VCaP (cell line): ENCODE data around the gene TMEM222.

Experiments used
- H3K27ac ChIP-seq: fragments of 450-650 bp; 2 replicates; pipeline ENCODE4 v1.5.1; 2017
- TF ChIP-seq, protein P1 (sequence below): fragments of 450-650 bp; conservative IDR thresholded peaks from 2 replicates; pipeline ENCODE4 v1.5.1; 2017; ENCODE audit warnings: mild to moderate bottlenecking, moderate library complexity

The TMEM222 gene

DNA sequence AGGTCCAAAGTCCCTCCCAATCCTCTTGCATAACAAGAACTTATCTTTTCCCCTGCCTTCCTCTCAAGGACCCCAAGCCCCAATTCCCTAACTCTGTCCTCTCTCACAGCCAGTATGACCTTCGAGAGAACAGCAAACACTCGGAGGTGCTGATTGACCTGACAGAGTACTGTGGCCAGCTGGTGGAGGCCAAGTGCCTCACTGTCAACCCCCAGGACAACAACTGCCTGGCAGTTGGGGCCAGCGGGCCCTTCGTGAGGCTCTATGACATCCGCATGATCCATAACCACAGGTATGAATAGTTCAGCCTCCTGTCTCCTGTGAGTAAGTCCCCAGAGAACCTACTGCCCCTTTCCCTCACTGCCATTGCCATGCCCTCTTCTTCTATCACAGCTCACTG lies 29.9 kb upstream of the TMEM222 start:
- TF ChIP-seq, protein P1, sequence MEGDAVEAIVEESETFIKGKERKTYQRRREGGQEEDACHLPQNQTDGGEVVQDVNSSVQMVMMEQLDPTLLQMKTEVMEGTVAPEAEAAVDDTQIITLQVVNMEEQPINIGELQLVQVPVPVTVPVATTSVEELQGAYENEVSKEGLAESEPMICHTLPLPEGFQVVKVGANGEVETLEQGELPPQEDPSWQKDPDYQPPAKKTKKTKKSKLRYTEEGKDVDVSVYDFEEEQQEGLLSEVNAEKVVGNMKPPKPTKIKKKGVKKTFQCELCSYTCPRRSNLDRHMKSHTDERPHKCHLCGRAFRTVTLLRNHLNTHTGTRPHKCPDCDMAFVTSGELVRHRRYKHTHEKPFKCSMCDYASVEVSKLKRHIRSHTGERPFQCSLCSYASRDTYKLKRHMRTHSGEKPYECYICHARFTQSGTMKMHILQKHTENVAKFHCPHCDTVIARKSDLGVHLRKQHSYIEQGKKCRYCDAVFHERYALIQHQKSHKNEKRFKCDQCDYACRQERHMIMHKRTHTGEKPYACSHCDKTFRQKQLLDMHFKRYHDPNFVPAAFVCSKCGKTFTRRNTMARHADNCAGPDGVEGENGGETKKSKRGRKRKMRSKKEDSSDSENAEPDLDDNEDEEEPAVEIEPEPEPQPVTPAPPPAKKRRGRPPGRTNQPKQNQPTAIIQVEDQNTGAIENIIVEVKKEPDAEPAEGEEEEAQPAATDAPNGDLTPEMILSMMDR = no peak
- no peak overlapping the region for H3K27ac ChIP-seq

DNA sequence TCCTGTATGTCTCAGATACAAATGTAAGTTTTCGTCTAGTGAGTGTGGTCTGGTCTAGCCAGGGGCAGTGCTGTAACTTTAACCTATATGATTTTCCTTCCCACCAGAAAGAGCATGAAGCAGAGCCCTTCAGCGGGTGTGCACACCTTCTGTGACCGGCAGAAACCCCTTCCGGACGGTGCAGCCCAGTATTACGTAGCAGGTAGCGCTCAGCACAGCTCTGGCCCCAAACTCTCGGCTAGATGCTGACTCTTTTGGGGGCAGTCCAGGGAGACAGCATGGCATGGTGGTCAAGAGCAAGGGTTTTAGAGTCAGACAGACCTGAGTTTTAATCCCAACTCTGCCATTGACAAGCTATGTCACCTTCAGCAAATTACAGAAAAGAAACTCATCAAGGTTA lies 28.0 kb upstream of the TMEM222 start:
- TF ChIP-seq, protein P1 = no peak
- no peak overlapping the region for H3K27ac ChIP-seq

DNA sequence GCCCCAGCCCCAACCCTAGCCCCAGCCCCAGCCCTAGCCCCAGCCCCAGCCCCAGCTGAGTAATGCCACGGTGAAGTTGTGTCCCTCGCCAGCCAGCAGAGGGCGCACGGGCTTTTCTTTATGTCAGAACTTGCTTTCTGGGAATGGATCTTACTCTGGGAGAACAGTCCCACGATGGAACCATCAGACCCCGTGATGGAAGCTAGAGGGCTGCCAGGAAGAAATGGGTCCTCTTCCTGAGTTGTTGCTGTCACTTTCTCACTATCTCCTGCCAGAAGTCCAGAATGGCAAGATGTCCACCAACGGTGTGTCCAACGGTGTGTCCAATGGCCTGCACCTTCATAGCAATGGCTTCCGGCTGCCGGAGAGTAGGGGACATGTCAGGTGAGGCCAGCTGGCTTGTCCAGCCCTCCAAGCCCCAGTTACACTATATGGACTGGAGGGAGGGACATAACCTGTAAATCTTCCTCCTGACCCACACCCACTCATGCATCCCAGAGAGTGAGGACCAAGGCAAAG lies 25.1 kb upstream of the TMEM222 start:
- TF ChIP-seq, protein P1 = peak; percentile 79
- H3K27ac ChIP-seq = no peak overlapping the region

DNA sequence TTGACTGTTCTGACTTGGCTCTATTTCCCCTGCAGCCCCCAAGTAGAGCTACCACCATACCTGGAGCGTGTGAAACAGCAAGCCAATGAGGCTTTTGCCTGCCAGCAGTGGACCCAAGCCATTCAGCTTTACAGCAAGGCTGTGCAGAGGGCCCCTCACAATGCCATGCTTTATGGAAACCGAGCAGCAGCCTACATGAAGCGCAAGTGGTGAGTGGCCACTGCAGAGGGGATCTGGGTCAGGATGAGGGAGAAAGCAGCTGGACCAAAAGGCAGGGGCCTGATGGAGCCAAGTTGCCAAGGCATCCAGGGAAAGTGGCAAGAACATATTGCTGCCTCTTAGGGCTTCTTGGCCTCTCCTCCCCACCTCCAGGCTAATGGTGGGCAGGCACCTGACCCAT lies 24.1 kb upstream of the TMEM222 start:
- no peak overlapping the region for H3K27ac ChIP-seq

DNA sequence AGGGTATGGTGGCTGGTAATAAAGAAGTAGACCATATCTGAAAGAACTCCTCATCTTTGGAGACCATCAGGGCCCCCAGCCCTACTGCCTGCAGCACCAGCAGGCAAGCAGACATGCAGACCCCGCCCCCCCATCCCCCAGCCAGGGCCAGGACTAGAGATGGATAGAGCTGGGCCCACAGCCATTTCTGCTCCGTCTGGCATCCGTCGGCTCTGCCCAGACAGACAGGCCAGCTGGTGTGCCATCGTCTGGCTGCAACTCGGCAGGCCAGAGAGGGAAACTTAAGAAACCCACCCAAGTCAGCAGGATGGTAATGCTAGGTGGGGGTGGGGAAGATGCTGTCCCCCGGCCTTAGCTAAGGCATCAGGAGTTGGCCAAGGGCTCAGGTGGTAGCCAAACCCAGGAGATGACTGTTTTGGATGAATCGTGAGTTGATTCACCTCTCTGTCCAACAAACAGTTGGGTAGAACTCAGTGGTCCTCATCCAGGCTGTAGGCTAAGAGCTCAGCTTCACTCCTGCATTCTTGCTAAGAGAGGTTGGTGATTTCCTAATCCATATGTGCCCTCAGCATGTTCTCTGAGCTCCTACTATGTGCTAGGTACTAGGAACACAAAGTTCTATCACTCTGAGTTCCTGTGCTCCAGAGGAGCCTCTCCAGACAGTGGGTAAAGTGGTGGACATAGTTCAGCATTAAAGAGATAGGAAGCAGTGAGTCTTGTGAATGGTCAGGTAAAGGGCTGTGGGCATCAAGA lies 23.2 kb upstream of the TMEM222 start:
- TF ChIP-seq, protein P1 = no peak
- H3K27ac ChIP-seq = no peak overlapping the region

More for the DNA sequence above, 24.1 kb upstream of the TMEM222 start:
- TF ChIP-seq, protein P1 = no peak

DNA sequence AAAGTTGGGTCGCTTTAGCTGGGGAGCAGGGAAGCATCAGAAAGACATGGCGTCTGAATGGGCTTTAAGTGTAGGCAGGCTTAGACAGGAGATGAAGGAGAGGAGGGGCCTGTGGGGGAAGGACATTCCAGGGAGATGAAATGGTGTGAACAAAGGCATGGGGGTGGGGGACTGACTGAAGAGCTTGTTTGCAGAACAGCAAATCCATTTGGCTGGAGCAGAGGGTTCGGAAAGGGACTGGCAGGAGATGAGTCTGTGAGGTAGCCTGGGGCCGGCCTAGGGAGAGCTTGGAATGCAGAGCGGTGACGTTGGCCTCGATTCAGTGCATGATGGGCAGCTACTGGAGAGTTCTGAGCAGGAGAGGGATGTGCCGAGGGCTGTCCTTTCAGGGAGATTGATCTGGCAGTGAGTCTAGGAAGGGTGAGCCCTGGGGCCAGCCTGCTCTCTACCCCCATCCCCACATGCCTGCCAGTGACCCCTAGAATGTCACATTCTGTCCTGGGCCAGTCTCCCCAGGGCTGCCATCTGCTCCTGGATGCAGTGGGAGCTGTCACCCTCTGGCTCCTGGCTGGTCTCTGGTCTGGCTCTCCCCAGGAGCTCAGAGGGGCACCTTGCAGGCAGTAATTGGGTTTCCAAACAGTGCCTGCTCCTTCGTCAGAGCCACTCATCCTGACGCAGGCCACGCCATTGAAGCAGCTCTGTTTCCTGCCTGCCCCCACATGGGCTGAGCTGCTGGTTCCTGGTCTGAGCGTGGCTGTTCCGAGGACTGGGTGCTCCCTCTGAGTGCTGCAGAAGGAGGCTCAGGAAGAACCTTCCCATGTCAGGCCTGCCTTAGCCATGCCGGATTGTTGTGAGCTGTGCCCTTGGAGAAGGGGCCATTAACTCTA lies 22.3 kb upstream of the TMEM222 start:
- TF ChIP-seq, protein P1 = no peak
- H3K27ac ChIP-seq = no peak overlapping the region
